Body of pancreas (tissue), 4 donors: ENCODE data around the gene WASHC2A.
"Not testable (repeated sequence)": the region's sequence is repeated elsewhere in the genome, so short reads cannot be mapped to it uniquely, and the experiment has no call there.

ENCODE experiments used
- POLR2A ChIP-seq, 3 donors: fragments of 450-650 bp; IDR thresholded peaks; one replicate each; pipeline ENCODE4 v1.6.1; 2016; ENCODE audit warnings: antibody characterized with exemption in 3 of 3, mild to moderate bottlenecking in 2 of 3
- TF ChIP-seq, protein P1 (sequence below), 7 experiments: fragments of 450-650 bp in 4 of 7; fragments of 200-600 bp in 3 of 7; sonication (generic) in 3 of 7; IDR thresholded peaks; one replicate each; pipeline ENCODE4 v1.5.1; 2016 to 2019; ENCODE audit warnings: antibody characterized with exemption in 7 of 7

DNA sequence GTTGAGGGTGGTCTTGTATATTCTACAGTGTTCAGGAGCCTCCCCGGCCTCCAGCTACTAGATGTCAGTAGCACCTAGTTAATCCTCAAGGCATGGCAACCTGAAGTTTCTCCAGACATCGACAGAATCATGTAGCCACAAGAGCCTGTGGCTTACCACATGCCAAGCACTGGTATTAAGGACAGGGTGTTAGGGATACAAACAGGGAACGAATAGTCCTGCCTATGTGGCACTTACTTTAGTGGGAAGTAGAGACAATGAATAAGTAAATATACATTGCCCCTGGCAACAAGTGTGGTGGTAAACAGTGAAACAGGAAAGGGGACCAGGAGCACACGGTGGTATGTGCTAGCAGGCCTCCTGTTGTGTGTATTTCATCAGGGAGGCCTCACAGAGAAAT, 32.4 kb upstream of the WASHC2A start:
- not testable (repeated sequence) for TF ChIP-seq POLR2A (IDR thresholded peaks at IDR 0.05)
- TF ChIP-seq, protein P1, sequence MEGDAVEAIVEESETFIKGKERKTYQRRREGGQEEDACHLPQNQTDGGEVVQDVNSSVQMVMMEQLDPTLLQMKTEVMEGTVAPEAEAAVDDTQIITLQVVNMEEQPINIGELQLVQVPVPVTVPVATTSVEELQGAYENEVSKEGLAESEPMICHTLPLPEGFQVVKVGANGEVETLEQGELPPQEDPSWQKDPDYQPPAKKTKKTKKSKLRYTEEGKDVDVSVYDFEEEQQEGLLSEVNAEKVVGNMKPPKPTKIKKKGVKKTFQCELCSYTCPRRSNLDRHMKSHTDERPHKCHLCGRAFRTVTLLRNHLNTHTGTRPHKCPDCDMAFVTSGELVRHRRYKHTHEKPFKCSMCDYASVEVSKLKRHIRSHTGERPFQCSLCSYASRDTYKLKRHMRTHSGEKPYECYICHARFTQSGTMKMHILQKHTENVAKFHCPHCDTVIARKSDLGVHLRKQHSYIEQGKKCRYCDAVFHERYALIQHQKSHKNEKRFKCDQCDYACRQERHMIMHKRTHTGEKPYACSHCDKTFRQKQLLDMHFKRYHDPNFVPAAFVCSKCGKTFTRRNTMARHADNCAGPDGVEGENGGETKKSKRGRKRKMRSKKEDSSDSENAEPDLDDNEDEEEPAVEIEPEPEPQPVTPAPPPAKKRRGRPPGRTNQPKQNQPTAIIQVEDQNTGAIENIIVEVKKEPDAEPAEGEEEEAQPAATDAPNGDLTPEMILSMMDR (IDR thresholded peaks at IDR 0.05), result not testable (repeated sequence)
